Hematopoietic multipotent progenitor cell treated with erythropoietin and hydrocortisone succinate and interleukin-3 and kit ligand, for 8 days (in vitro differentiated cells): Measurements from ENCODE around the gene INTS7.

Source experiments
- DNase-seq: peaks from one replicate; pipeline ENCODE4 v3.0.0-alpha.2; 2015

INTS7 gene

GRCh38 chr1:212035123-212035834, at the start of gene INTS7, which contains the start of gene DTL:
Gene INTS7 (minus strand): TSS chr1:212035557. CDS start chr1:212035437, 120 bp downstream.
Gene DTL (plus strand): TSS chr1:212035748. CDS start chr1:212035891, 143 bp downstream.
- peak; percentile 100 for DNase-seq

GRCh38 chr1:212082765-212083406, 47.5 kb upstream of the INTS7 start:
- DNase-seq, result no peak

GRCh38 chr1:212078826-212079225, 43.5 kb upstream of the INTS7 start:
- DNase-seq, result no peak

GRCh38 chr1:212077028-212077427, 41.7 kb upstream of the INTS7 start:
- peak; percentile 38 for DNase-seq

GRCh38 chr1:212074856-212075255, 39.5 kb upstream of the INTS7 start:
- DNase-seq, result no peak

- DNase-seq, result no peak
These were observed 39.0 kb upstream of the INTS7 start for GRCh38 chr1:212074313-212074712.

- DNase-seq, result no peak
These were observed 38.1 kb upstream of the INTS7 start for GRCh38 chr1:212073490-212073889.

- no peak for DNase-seq
These were observed 36.7 kb upstream of the INTS7 start for GRCh38 chr1:212072047-212072446.

- DNase-seq, result peak; percentile 52
These were observed 35.5 kb upstream of the INTS7 start for GRCh38 chr1:212070720-212071302.

GRCh38 chr1:212067787-212068186, 32.4 kb upstream of the INTS7 start:
- no peak for DNase-seq

- peak; percentile 67 for DNase-seq
These were observed 27.6 kb upstream of the INTS7 start for GRCh38 chr1:212062832-212063438.

GRCh38 chr1:212060632-212061472, 25.5 kb upstream of the INTS7 start:
- DNase-seq, result no peak

GRCh38 chr1:212055333-212055732, 20.0 kb upstream of the INTS7 start:
- DNase-seq, result no peak

- no peak for DNase-seq
These were observed 18.6 kb upstream of the INTS7 start for GRCh38 chr1:212053993-212054392.

- DNase-seq, result no peak
These were observed 10.6 kb upstream of the INTS7 start for GRCh38 chr1:212045981-212046380.

GRCh38 chr1:212044851-212045250, 9.5 kb upstream of the INTS7 start:
- DNase-seq, result no peak

- no peak for DNase-seq
These were observed 7.1 kb upstream of the INTS7 start for GRCh38 chr1:212042436-212042835.

GRCh38 chr1:212040629-212041412, 5.5 kb upstream of the INTS7 start:
- DNase-seq, result no peak

- no peak for DNase-seq
These were observed 4.3 kb upstream of the INTS7 start for GRCh38 chr1:212039622-212040021.

- DNase-seq, result no peak
These were observed 2.5 kb upstream of the INTS7 start for GRCh38 chr1:212037900-212038299.

GRCh38 chr1:212035835-212036605, 663 bp upstream of the INTS7 start:
- DNase-seq, result no peak
